GM19468 (cell line): ENCODE data around the gene TALDO1.

Experiments used
- ATAC-seq: cut with Tn5 transposase; IDR thresholded peaks from one replicate; pipeline ENCODE4 v1.9.1; 2021; ENCODE audit warnings: mild to moderate bottlenecking, moderate library complexity, moderate number of reproducible peaks; ENCODE audit not compliant: unreplicated experiment; ENCODE audit errors: extremely low read depth

Gene TALDO1

DNA sequence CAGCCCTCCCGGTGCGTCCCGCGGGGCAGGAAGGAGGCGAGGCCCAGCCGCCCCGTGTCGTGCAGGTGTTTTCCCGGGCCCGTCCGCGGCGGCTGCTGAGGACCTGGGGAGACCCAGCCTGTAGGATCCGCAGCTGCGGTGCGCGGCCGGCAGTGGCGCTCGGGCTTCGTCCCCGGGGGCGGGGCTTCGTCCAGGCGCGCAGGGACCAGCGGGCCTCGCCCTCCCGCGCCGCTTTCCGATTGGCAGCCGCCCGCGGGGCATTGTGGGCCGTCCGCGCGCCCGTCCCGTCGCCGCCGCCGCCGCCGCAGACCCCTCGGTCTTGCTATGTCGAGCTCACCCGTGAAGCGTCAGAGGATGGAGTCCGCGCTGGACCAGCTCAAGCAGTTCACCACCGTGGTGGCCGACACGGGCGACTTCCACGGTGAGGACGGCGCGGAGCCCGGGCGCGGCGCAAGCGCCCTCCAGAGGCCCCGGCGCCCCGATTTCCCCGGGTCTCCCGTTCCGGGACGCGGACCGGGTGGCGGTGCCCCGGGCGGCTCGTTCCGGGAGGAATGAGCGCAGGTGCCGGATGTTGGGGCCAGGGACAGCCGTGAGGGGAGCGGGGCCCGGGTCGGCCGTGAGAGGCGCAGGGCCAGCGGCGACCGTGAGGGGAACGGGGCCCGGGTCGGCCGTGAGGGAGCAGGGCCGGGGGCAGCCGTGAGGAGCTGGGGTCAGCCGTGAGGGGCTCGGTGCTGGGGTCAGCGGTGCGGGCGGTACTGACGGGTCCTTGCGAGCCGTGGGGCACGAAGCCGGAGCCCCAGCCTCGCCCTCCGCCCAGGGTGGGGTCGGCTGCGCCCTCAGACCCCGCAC, at the start of gene TALDO1:
TALDO1 (plus strand) TSS at position 307 of the 849 bp plus-strand sequence; CDS start at position 325, 18 bp downstream.
- ATAC-seq: peak; percentile 69

DNA sequence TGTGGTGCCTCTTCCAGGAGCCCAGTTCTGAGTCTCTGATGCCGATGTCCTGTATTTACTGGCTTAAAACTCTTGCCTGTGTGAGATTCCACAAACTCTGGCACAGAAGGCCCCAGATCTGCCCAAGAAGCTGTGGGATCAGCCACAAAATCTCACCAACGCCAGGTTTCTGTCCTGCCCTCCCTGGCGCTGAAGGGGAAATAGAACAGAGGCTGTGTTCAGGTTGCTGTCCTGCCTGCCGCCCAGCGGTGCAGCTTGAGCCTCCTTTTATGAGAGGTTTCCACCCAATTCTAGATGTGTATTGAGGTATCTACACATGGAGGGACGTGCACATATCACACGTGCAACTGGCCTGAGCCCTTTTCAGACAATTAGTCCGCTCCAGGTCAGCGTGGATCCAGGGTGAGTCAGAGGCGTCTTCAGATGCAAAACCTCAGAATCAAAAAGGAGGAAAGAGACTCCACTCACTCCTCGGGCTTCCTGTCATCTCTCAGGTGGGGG, 49.4 kb upstream of the TALDO1 start:
- no peak for ATAC-seq

DNA sequence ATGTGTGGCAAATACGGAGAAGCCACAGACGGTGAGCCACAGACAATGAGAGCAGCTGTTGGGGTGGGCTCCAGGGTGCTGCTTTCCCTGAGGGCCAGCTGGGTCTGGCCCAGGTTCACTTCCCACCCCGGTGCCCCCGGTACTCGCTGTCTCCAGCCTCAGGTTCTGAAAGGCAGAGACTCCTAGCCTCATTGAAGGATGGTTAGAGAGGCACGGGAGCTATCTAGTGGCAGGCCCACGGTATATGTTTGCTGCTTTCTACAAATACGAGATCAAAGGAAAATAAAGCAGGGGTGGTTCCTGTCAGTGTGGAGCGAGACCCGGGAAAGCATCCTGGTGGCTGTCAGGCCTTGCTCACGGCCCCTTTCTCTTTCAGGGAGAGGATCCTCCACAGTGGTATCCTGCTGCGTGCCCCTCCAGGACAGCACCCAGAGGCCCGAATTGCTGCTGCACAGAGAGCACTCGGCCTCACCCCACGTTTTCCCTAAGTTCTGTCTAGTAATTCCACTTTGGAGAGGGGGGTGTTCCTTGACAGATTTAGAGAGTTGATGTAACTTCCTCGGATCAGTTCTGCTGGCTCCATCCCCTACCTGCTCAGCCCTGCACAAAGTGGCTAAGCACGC, 48.7 kb upstream of the TALDO1 start:
- ATAC-seq: no peak

DNA sequence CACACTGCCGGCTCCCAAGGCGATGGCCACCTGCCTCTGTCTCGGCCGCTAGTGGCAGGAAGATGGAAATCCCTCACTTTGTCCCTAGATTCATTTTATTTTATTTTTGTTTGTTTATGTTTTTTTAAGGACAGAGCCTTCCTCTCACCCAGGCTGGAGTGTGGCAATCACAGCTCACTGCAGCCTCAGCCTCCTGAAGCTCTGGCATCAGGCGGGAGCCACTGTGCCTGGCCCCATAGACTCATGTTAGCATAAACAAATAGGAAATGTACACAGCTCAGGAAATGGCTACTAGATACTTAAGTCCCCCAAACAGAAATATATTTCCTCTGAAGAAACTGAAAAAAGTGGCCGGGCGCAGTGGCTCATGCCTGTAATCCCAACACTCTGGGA, 48.2 kb upstream of the TALDO1 start:
- no peak for ATAC-seq

DNA sequence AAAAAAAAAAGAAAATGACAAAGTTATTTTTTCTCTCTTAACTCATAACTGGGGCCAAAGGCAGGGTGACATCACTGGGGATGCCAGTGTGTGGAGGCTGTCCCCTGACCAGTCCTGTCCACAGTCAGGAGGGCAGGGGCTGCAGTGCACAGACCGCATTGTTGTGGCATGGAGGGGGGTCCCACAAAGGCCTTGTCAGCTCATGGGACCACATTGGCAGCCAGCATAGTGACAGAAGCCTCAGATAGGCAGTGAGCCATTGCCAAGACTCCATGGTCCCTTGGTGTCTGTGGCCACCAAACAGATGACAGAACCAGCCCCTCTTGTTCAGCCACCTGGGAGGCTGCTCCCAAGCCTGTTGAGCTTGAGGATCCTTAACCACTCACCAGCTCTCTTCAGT, 47.5 kb upstream of the TALDO1 start:
- ATAC-seq: no peak

DNA sequence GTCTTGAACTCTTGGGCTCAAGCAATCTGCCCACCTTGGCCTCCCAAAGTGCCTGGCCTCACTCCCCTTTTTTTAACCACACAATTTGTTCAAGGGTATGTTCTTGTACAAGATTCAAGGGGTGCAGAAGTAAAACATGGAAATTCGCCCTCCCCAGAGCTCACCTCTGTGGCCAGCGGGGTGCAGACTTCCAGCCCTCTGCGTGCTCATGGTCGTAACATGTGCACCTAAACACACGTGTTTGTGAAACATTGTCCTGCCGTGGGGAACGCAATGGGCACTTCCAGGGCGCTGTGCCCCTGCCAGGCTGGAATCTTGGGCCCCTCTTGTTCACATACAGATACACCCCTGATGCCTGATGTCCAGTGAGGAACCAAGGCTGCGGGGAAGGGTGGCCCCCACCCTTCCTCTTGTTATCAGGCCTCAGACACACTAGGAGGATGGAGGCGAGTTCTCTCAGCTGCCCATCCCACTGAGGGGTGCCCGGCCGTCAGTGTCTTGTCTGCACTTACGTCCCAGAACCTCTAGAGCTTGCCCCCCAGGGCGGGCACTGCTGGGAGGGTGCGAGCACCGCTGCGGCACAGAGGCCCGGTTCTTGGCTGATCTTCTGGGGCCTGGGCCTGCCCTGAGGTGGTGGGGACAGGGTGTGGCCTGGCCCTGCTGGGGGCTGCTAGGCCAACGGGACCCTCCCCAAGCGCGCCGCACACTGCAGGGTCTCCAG, 45.4 kb upstream of the TALDO1 start:
- ATAC-seq: no peak

DNA sequence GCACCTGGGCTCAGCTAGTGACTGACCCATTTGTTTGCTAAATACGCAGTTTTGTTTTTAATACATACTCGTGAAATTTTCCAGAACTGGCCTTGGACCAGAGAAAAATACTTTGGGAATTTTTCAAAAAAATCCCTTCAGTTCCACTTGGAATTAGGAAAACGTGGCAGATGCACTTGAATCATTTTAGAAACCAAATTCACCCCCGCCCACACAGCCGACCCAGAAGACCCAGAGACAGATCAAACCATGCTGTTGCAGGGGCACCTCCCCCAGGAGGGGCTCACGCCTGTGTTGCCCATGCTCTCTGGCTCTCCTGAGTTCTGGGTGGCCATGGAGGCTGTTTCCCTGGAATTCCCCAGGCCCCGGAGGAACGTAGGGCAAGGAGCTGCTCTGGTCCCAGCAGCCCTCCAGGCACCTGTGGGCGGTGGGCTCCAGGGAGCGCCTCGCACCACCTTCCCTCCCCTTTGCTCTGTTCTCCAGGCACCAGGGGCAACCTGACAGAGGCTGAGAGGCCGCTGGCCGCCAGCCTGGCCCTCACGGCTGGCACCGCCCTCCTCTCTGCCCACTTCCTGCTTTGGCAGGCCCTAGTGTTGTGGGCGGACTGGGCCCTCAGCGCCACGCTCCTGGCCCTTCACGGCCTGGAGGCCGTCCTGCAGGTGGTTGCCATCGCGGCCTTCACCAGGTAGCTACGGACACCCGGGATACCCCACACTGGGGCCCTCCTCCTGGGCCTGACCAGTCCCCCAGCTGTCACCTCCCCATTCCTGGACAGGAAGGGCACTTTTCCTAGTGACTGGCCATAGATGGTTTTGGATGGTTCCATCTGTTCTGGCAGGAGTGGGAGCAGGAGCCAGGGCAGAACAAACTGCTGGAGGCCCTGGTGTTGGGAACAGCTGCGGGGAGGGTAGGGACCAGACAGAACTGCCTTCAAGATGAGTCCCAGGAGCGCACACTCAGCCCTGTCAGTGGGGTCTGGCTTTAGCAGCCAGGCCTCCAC, 44.5 kb upstream of the TALDO1 start:
- ATAC-seq: no peak

DNA sequence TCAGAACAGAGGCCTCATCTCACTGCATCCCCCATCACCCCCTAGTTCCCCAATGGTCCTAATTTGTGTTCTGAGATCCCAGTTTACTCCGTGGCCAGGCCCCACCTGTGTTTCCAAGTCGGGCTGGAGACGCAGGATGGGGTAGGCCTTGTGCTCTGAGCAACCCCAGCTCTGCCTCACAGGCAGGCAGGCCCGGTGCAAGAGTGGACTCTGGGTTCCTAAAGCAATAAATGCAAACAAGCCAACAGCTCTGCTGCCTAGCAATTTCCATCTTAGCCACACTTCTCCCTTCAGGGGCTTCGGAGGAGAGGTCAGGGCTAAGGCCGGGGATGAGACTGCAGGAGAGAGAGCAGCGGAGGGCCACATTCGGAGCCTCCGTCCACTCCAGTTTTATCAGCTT, 43.8 kb upstream of the TALDO1 start:
- ATAC-seq: no peak

DNA sequence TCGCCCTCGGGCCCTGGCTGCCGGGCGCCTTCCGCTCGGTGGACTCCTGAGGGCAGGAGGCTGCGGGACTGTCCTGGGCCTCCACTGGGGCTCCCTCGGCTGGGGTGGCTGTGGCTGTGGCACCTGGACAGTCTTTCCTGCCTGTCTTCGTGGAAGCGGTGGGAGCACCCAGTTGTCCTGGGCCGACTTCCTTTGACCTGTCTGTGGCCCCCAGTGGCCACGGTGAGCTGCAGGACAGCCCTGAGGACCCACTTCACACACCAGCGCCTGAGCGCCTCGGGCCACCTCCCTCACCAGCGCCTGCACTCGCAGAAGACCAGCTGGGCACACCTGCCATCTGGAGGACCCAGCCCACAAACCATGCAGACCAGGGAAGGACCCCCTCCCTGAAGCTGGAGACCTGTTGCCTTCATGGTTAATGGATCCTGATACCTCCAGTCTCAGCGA, 43.0 kb upstream of the TALDO1 start:
- ATAC-seq: no peak

DNA sequence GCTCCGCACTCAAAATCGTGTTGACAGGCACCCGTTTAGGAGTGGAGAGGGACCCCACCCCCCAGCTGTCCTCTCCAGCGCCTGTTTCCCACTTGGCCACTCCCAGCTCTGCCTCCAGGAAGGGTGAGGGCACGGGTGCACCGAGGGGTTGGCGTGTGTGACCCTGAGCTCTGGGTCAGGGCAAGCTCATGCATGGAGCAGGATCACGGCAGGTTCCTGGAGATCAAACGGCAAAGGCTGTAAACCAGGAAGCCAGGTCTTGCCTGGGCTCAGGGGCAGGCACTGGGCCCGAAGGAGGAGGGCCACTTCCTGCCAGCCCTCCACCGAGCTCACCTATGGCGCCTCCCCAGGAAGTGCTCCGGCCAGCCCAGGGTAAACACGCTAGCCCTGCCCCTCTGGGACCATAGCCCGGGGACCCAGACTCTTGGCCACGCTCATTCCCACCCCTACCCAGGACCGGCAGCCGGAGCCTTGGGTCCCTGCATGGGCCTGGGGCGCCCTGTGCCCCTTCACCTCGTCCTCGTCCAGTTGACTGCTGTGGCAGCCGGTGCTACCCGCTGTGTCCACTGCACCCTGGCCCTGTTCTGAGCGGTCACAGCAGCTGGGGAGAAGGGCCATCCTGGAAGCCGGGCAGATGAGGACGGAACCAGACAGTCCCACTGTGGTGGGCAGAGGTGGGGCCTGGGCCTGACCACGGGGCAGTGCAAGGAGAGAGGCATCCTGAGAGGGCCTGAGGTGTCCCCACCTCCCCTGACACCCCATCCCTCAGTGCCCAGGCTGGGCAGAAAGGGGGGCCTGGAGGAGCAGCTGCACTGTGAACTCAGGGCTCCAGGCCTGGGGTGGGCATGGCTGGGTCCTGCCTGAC, 42.3 kb upstream of the TALDO1 start:
- ATAC-seq: no peak

DNA sequence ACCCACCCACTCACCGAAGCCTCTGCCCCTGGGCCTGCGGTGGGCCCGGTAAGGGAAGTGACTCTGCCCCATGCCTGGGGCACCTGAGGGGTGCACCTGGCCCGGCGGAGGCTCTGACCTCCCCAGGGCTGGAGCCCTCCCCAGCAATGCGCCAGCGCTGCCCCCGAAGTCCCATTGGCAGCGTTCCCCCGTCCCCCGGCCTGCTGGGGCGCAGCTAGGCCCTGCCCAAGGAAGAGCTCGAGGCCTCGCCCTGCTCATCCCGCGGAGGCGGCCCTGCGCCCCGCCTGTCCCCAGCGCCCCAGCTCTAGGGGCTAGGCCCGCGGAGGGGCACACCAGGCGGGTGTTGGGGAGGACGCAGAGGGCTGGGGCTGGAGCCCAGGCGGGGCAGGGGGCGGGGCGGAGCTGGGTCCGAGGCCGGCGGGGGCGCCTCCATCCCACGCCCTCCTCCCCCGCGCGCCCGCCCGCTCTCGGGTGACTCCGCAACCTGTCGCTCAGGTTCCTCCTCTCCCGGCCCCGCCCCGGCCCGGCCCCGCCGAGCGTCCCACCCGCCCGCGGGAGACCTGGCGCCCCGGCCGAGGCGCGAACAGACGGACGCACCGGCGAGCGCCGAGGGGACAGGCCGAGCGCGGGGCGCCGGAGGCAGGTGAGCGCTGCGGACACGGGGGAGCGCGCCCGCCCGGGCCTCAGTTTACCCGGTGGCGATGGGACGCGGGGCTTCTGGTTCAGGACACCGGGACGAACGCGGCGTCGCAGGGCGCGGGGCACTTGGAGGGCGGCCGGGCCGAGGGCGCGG, 41.4 kb upstream of the TALDO1 start, which contains the start of gene EPS8L2:
EPS8L2 (plus strand) TSS at position 586 of the 793 bp plus-strand sequence. CDS start 3,177 bp downstream, outside the sequence.
- ATAC-seq: no peak

DNA sequence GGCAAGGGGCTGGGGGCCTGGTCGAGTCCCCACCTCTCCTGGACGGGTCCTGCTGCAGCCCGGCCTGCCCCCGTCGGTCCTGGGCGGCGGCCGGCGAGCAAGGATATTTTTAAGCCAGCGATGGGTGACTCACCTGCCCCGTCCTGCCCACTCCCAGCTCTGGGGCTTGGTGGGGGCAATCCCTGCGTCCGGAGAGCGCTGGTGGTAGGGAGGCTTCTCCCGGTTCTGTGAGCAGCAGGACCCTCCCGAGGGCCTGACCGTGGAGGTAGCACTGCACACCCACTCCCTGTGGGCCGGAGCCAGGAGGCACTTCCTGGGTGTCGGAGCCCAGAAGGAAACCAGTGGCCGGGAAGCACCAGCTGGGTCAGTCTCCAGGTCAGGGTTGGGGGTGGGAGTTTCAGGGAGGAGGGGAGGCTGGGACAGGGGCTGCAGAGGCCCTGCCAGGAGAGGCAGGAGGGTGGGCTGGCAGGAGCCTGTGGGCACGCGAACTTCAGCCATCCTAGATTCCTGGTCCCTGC, 40.8 kb upstream of the TALDO1 start:
- no peak for ATAC-seq

DNA sequence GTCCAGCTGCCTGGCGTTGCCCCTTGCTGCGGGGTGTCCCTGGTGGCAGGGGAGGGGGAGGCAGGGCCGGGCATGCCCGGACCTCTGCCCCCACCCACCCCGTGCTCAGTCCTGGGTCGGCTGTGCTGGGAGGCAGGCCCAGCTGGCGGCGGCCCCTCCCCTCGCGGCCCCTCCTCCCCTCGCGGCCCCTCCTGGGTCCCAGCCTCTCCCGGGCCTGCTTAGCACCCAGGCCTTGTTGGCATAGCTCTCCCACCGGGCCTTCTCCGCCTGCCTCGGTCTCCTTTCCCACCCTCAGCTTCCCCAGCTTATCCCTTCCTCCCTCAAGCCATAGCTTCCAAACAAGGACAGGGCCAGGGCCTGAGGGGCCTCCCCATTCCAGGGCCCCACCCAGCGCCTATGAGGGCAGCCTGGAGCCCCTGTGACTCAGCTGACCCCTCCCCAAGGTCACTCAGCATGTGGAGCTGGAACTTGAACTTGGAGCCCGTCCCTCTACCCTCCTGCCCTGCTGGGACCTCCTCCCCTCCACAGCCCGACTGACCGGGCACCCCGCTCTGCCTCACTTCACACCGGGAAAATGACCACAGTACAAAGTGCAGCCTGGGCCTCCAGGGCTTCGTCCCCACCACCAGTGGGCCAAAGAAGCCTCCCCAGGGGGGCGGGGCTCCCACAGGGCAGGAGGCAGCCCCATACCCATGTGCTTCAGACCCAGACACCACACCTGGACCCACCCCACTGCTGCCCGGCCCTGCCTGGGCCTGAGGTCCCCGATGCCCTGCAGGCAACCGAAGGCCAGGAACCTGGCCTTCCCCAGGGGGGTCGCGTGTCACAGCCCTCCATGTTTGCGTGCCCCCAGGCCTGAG, 40.1 kb upstream of the TALDO1 start:
- ATAC-seq: no peak

DNA sequence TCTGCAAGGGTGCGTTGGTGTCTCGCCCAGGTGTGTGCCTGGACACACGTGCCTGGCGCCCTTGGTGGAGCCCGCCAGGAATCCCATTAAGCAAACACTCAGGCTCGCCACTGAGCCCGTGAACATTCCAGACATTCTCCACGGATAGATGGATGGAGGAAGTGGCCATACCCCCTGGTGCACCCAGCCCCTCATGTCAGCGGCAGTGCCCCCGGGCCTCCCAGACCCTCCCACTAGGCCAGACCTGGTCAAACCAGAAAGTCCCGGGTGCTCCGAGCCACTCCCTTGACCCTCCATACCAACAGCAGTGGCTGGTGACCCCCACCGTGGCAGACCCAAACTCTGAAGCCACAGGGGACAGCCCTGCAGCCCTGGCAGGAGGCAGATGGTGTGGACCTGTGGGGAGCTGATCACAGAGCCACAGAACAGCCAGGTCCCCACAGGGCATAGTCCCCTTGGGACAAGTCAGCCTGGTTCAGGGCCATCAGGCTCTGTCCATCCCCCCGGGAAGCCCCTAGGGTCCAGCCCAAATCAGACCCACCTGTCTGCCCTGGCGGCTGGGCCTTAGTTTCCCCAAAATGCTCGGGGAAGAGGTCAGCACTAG, 39.3 kb upstream of the TALDO1 start:
- ATAC-seq: no peak

DNA sequence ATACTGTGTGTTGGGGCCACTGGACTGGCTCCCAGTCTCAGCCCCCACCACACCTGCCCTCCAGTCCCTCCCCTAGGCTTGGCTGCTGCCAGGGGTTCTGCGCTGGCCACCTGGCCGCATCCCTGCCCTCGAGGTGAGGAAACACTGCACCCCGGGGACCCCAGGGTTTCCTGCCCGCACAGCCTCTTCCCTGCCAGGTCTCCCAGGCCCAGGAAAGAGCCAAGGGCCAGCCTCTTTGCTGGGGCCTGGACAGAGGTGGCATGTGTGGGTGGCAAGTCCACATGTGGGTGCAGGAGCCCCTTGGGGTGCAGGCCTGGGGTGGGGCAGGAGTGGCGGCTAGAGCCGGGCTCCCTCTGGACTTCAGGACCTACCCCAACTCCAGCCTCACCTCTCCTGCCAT, 38.8 kb upstream of the TALDO1 start:
- no peak for ATAC-seq
